Cardiac fibroblast (primary cell): Measurements from ENCODE around the gene LIPT2.

Experiments used
- DNase-seq, 2 donors: peaks; one replicate each; pipeline versions ENCODE4 v3.0.0 to v3.0.0-alpha.2; 2010; ENCODE audit warnings: low read depth in 2 of 2
- H3K4me3 ChIP-seq, 2 donors: replicated peaks in 1 of 2; 1 replicate in 1 of 2; 2 replicates in 1 of 2; pipeline ENCODE4 v1.5.1; 2011; ENCODE audit warnings: low read depth in 2 of 2, low read length in 2 of 2, mild to moderate bottlenecking in 2 of 2, moderate library complexity in 1 of 2
- CTCF ChIP-seq: IDR thresholded peaks from one replicate; pipeline ENCODE4 v1.5.1; 2011; ENCODE audit warnings: low read depth, mild to moderate bottlenecking, low read length, inconsistent platforms

The LIPT2 gene

GRCh38 chr11:74473382-74474173, 19.9 kb downstream of the LIPT2 start:
- no peak for DNase-seq
- no peak overlapping the region for H3K4me3 ChIP-seq
- TF ChIP-seq CTCF: no peak

GRCh38 chr11:74471668-74472429, 21.7 kb downstream of the LIPT2 start:
- H3K4me3 ChIP-seq: no peak overlapping the region
- DNase-seq: no peak
- no peak for TF ChIP-seq CTCF

- H3K4me3 ChIP-seq: no peak overlapping the region
- DNase-seq: no peak
- TF ChIP-seq CTCF: no peak
Measured at GRCh38 chr11:74471037-74471436, 22.5 kb downstream of the LIPT2 start.

DNA sequence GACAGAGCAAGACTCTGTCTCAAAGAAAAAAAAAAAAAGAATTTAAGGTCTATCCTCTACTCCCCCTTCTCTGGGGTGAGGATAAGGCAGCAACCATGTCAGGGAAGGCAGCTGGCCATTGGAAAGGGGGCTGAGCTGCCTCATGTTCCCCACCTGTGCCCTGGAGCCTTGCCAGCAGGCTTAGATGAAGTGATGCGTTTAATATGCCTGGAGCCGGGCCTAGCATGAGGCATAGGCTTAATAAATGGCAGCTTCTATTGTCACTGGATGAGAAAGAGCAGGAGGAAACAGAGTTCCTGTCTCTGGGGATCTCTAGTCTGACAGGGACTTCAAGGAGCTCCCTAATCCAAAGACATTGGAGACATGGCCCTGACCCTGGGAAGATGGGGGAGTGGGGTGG, 23.0 kb downstream of the LIPT2 start:
- H3K4me3 ChIP-seq: no peak overlapping the region
- no peak for TF ChIP-seq CTCF
- no peak for DNase-seq

DNA sequence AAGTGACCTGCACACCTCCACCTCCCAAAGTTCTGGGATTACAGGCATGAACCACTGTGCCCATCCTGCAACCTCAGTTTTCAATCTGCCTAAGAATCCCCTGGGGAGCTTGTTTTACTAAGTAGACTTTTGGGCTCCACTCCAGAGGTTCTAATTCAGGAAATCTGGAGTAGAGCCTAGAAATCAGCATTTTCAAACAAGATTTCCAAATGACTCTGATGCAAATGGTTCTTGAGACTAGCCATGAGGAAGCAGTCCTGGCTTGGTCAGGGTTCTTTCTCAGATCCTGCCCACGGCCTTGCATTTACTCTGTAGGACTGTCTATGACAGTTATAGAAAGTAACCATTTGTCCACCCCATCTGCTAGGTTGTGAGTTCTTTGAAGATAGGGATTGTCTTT, 24.6 kb downstream of the LIPT2 start:
- no peak overlapping the region for H3K4me3 ChIP-seq
- TF ChIP-seq CTCF: no peak
- peak; percentile 20 to 65 for DNase-seq

GRCh38 chr11:74468521-74468920, 25.0 kb downstream of the LIPT2 start:
- no peak overlapping the region for H3K4me3 ChIP-seq
- TF ChIP-seq CTCF: no peak
- no peak for DNase-seq
